Ishikawa (cell line): ENCODE results near the gene PROCA1.

Experiments
- CEBPB ChIP-seq: IDR thresholded peaks from 2 replicates; pipeline ENCODE4 v1.6.1; 2012
- CREB1 ChIP-seq: IDR thresholded peaks from 2 replicates; pipeline ENCODE4 v1.6.1; 2012; ENCODE audit warnings: low read depth
- EGR1 ChIP-seq: IDR thresholded peaks from 2 replicates; pipeline ENCODE4 v1.6.1; 2012
- EP300 ChIP-seq: IDR thresholded peaks from 2 replicates; pipeline ENCODE4 v1.6.1; 2012; ENCODE audit warnings: borderline replicate concordance
- FOXM1 ChIP-seq: IDR thresholded peaks from 2 replicates; pipeline ENCODE4 v1.6.1; 2012; ENCODE audit warnings: low read depth, borderline replicate concordance
- NFIC ChIP-seq: IDR thresholded peaks from 2 replicates; pipeline ENCODE4 v1.6.1; 2012
- RAD21 ChIP-seq: IDR thresholded peaks from 2 replicates; pipeline ENCODE4 v1.6.1; 2012; ENCODE audit warnings: low read depth
- REST ChIP-seq: IDR thresholded peaks from 2 replicates; pipeline ENCODE4 v1.6.1; 2012; ENCODE audit warnings: low read depth, mild to moderate bottlenecking
- TAF1 ChIP-seq: IDR thresholded peaks from 2 replicates; pipeline ENCODE4 v1.6.1; 2012; ENCODE audit warnings: low read depth, mild to moderate bottlenecking
- TCF12 ChIP-seq: IDR thresholded peaks from 2 replicates; pipeline ENCODE4 v1.6.1; 2012; ENCODE audit warnings: low read depth
- TEAD4 ChIP-seq: IDR thresholded peaks from 2 replicates; pipeline ENCODE4 v1.6.1; 2012
- YY1 ChIP-seq: IDR thresholded peaks from 2 replicates; pipeline ENCODE4 v1.6.1; 2012; ENCODE audit warnings: low read depth
- ZBTB7A ChIP-seq: IDR thresholded peaks from 2 replicates; pipeline ENCODE4 v1.6.1; 2012; ENCODE audit warnings: low read depth
- TF ChIP-seq, protein P1 (sequence below): IDR thresholded peaks from 2 replicates; pipeline ENCODE4 v1.6.1; 2012
- TF ChIP-seq, protein P2 (sequence below): IDR thresholded peaks from 2 replicates; pipeline ENCODE4 v1.6.1; 2012

PROCA1 gene

GRCh38 chr17:28684963-28685362 is 26.7 kb downstream of the PROCA1 start:
- TF ChIP-seq EGR1 = no peak
- no peak for TF ChIP-seq TCF12
- TF ChIP-seq TAF1 = no peak
- TF ChIP-seq RAD21 = no peak
- TF ChIP-seq YY1 = no peak
- TF ChIP-seq, protein P1, sequence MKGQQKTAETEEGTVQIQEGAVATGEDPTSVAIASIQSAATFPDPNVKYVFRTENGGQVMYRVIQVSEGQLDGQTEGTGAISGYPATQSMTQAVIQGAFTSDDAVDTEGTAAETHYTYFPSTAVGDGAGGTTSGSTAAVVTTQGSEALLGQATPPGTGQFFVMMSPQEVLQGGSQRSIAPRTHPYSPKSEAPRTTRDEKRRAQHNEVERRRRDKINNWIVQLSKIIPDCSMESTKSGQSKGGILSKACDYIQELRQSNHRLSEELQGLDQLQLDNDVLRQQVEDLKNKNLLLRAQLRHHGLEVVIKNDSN = no peak
- no peak for TF ChIP-seq CREB1
- TF ChIP-seq FOXM1 = no peak
- TF ChIP-seq NFIC = no peak
- TF ChIP-seq, protein P2, sequence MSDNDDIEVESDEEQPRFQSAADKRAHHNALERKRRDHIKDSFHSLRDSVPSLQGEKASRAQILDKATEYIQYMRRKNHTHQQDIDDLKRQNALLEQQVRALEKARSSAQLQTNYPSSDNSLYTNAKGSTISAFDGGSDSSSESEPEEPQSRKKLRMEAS = no peak
- TF ChIP-seq CEBPB = no peak
- TF ChIP-seq TEAD4 = no peak
- no peak for TF ChIP-seq ZBTB7A
- no peak for TF ChIP-seq REST
- TF ChIP-seq EP300 = no peak

- no peak for TF ChIP-seq EGR1
- TF ChIP-seq, protein P1 = no peak
- peak; percentile 64 for TF ChIP-seq NFIC
- no peak for TF ChIP-seq FOXM1
- TF ChIP-seq CREB1 = no peak
- no peak for TF ChIP-seq TAF1
- no peak for TF ChIP-seq ZBTB7A
- TF ChIP-seq TCF12 = no peak
- TF ChIP-seq RAD21 = no peak
- no peak for TF ChIP-seq CEBPB
- no peak for TF ChIP-seq REST
- no peak for TF ChIP-seq EP300
- no peak for TF ChIP-seq YY1
- TF ChIP-seq, protein P2 = peak; percentile 29; the same call in 1 of the 2 replicates
- TF ChIP-seq TEAD4 = peak; percentile 53
These were observed 29.0 kb downstream of the PROCA1 start for GRCh38 chr17:28682655-28683054.

DNA sequence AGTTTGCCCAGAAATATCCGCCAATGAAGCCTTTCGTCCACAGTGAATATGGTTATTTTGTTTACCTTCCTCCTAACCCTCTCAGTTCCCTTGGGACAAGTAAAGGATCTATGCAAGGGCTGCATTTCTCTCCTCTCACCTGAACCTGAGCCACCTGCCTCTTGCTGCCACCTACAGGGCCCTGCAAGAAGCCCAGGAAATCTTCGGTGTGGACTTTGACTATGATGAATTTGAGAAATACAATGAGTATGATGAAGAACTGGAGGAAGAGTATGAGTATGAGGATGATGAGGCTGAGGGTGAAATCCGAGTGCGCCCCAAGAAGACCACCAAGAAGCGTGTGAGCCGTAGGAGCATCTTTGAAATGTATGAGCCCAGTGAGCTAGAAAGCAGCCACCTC is 35.7 kb downstream of the PROCA1 start:
- TF ChIP-seq EP300 (no peak), RAD21 (peak; percentile 41)

- TF ChIP-seq EP300 (no peak), TCF12 (no peak), REST (no peak), ZBTB7A (no peak), RAD21 (no peak), CEBPB (no peak), TEAD4 (no peak), FOXM1 (no peak), NFIC (no peak), YY1 (no peak), EGR1 (no peak), CREB1 (no peak), TAF1 (no peak)
- TF ChIP-seq, protein P1 = no peak
- TF ChIP-seq, protein P2 = no peak
These were observed 36.2 kb downstream of the PROCA1 start for GRCh38 chr17:28675490-28675889.
